ENCODE measurements around the gene AK6.
"Not testable (repeated sequence)": the region's sequence is repeated elsewhere in the genome, so short reads cannot be mapped to it uniquely, and the experiment has no call there.

AK6 gene

DNA sequence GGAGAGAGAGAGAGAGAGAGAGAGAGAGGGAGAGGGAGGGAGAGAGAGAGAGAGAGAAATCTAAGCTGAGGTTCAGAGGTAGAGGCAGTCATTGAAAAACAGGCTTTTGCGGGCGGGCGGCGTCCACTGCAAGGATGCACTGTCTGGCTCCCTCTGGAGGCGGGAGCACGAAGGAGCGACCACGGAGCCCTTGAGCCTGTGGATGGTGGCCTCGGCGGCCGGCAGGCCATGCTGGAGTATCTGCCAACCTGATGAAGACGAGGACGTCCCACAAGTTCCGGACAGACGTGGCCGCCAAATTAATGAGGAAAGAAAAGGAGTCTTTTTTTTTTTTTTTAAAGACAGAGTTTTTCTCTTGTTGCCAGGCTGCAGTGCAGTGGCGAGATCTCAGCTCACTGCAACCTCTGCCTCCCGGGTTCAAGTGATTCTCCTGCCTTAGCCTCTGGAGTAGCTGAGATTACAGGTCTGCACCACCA is 34.5 kb downstream of the AK6 start:
- peak; percentile 83 for DNase-seq

DNA sequence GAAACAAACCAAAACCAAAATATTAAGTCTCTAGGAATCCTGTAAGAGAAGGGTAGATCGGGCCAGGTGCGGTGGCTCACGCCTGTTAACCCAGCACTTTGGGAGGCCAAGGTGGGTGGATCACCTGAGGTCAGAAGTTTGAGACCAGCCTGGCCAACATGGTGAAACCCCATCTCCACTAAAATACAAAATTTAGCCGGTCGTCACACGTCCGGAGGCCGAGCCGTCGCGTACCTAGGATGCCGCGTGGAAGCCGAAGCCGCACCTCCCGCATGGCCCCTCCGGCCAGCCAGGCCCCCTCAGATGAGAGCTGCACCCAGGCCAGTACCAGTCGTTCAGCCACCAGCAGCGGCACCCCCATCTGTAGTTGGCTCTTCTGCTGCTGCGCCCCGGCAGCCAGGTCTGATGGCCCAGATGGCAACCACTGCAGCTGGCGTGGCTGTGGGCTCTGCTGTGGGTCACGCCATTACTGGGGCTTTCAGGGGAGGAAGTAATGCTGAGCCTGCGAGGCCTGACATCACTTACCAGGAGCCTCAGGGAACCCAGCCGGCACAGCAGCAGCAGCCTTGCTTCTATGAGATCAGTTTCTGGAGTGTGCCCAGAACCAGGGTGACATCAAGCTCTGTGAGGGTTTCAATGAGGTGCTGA is 35.5 kb downstream of the AK6 start:
- not testable (repeated sequence) for DNase-seq

DNA sequence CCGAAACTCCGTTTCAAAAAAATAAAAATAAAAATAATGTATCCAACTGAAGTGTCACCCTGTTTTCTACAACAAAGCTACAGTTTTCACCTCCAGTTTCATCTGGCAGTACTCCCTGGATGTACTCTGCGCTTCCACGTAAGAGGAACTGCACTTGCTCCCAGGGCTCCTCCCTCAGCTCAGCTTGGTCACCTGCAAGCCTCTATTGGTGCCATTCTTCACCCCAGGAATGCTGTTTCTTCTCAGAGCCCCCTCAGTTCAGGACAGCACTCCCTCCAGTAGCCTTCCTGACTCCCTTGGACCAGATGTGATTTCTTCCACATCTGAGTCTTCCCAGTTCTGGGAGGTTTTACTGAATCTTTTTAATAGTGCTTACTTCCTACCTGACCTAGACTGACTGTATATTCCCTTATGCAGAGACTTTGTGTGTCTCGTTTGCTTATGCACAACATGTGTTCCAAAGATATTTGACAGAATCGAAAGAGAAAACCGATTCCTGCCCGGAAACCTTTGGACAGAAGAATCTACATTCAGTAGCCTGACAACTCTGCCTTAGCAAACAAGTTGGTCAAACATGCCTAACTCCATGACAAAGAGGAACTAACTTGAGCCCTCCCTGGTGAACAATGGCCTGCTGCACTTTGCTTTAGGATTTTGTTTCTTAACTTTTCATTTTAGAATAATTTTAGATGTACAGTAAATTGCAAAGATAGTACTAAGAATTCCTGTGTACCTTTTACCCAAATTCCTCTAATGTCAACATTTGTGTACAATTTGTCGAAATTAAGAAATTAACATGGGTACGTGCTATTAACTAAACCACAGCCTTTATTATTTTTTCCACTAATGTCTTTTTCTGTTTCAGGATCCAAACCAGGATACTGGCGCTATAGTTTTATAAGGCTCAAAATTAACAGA is 37.5 kb downstream of the AK6 start:
- peak; percentile 8 for DNase-seq

DNA sequence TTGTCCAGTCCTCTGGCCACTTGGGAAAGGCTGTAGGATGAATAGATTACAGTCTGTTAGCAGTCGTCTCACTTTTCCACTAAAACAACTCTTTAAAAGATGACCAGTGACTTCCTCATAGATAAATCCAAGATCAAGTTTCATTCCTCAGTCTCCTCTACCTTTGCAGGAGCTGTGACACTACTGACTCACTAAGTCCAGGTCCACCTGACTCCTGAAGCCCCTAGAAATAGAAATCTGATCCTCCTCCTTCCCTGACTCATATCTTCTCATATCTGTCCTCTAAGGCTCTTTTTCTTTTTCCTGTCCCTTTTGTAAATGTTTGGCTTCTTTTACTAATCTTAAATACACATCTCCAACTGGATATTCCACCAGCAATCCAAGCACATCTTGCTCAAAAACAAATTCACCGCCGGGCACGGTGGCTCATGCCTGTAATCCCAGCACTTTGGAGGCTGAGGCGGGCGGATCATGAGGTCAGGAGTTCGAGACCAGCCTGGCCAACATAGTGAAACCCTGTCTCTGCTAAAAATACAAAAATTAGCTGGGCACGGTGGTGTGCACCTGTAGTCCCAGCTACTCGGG is 39.3 kb downstream of the AK6 start:
- no peak for DNase-seq

DNA sequence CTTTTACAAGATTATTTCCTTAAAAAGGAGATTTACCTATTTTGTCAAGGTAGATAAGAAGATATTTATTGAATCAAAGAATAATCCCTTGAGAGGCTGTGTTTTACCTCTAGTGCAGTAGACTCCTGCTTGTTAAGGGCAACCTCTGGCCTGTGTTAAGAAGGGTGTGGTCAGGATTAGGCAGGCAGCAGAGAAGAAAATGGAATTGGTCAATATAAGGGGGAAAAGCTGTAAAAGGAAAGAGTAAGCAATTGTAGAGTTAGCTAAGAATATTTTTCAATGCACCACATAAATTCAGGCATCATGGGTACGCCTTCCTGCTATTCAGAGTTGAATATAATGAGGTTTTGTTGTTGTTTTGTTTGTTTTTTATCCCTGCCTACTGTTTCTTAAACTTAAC is 43.0 kb downstream of the AK6 start:
- no peak for DNase-seq

DNA sequence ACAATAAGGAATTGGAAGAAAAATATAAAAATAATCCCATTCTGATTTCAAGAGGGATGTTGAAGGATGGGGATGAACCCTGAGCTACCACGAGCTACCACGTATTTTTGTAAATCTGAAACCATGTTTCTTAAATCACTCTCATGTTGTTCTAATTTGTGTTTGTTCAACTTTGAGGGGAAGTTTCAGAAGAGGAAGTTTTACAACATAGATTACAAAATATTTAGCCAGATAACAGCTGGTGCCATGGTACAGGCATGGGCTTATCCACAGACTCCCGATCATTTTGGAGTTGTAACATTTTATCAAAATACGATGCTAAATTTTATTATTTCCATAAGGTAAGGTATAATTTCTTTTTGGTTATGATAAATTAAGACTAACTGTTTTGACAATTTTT is 51.9 kb downstream of the AK6 start:
- no peak for DNase-seq

DNA sequence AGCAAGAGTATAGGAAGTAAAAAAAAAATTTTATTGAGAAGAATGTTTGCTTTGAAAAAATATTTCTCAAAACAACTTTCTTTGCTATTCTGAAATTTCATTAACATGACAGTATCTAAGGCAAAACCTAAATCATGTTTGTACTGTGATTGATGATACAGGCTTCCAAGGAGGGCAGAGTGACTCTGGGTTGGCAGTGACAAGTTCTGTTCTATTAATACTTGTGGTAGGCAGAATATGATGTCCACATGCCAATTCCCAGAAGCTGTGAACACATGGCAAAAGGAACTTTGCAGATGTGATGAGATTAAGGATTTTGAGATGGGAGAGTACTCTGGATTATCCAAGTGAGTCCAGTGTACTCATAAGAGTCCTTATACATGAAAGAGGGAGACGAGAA is 53.3 kb downstream of the AK6 start:
- DNase-seq, result no peak

DNA sequence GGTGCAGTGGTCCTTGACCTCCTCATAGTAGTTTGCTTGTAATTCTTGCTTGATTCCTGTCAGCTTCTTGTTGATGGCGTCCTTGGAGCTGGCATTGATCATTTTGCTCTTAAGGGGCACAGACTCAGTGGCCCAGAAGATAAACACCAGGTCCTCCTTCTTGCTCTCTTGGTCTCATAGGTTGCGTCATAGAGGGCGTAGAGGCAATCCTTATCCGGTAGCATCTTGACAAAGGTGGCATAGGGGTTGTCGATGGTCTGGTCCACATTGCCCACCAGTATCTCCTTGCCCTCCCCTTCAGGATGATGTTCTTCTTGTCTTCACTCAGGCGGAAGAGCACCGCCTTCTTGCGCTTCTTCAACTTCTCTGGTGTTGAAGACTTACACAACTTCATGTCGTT is 55.9 kb downstream of the AK6 start:
- no peak for DNase-seq

DNA sequence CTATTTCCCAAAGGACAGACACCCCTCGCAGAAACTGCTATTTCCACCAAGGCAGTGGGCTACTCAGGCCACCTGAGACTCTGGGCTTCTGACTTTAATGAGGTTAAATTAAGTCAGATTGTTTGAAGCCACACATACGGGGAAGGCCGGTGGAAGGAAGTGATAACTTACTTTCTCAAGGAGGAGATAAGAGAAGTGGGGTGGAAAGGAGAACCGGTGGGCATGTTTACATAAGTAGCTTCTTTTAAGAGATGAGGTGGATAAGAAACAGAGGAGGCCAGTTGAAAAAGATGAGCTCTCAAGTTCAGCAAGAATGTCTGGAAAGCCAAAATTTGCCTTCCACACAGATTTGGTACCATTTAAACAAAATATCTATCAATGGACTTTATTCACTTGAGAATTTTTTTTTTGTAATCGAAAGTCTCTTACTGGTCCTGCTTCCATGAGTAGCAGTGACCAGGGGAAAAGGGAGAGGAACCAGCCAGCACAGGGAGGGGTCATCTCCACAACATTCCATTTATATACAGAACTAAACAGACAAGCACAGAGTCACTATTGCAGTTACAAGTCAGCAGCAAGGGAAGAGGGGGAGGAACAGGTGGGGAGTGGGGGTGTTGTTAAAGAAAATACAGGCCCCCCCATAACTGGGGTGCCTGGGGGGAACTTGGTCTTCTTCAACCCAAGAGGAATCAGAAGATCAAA is 56.7 kb downstream of the AK6 start:
- DNase-seq, result no peak

DNA sequence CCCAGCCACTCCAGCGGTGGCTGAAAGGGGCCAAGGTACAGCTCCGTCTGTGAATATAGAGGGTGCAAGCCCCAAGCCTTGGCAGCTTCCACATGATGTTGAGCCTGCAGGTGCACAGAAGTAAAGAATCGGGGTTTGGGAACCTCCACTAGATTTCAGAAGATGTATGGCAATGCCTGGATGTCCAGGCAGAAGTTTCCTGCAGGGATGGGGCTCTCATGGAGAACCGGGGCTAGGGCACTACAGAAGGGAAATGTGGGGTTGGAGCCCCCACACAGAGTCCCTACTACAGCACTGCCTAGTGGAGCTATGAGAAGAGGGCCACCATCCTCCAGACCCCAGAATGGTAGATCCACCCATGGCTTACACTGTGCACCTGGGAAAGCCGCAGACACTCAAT is 59.9 kb downstream of the AK6 start:
- DNase-seq, result no peak

DNA sequence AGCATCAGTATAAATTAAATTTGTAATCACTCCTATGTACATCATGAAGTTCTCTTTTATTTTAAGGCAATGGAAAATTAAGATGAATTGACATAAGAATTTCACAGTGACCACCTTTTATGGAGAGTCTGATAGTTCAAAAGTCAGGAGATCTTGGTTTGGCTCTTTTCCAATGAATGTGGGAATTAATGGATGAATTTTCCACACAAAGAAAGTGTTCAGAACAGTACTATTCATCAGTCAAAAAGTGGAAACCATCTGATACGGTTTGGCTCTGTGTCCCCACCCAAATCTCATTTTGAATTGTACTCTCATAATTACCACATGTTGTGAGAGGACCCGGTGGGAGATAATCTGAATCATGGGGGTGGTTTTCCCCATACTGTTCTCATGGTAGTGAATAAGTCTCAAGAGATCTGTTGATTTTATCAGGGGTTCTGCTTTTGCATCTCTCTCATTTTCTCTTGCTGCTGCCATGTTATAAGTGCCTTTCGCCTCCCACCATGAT is 61.2 kb downstream of the AK6 start:
- DNase-seq, result no peak

DNA sequence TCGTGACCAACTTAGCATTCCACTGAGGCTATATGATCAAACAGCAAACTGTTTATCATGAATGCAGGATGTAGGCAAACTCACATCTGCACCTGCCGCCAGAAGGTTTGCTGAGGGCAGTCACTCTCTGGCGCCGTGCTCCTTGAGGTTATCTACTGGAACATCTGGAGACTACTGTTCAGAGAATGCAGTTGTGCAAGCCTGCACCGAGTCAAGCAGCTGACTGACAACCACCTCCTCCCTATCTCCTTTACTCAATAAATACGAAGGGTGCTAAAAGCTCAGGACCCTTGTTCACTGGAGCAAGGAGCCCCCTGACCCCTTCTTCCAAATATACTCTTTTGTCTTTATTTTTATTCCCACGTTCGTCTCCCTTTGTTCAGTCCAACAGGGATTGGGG is 63.8 kb downstream of the AK6 start:
- no peak for DNase-seq
